Large intestine (tissue), 3 donors: ENCODE data around the gene DARS1. TPM values are rescaled to one million over a fixed set of nuclear protein-coding genes. Genes with fewer than 3 reads are reported as not detected.

Experiments
- DNase-seq, 2 donors: peaks; one replicate each; pipeline versions ENCODE4 v3.0.0 to v3.0.0-alpha.2; 2013
- H3K27ac ChIP-seq: one replicate; pipeline ENCODE4 v1.5.1; 2013; ENCODE audit warnings: low read length
- H3K27me3 ChIP-seq: 2 replicates; pipeline ENCODE4 v1.6.1; 2013; ENCODE audit warnings: low read length; ENCODE audit not compliant: control insufficient read depth, insufficient read depth
- H3K36me3 ChIP-seq: 2 replicates; pipeline ENCODE4 v1.6.1; 2013; ENCODE audit warnings: low read length; ENCODE audit not compliant: control insufficient read depth, insufficient read depth
- H3K4me1 ChIP-seq: one replicate; pipeline ENCODE4 v1.6.1; 2013; ENCODE audit warnings: low read length; ENCODE audit not compliant: control insufficient read depth, insufficient read depth
- H3K4me3 ChIP-seq: one replicate; pipeline ENCODE4 v1.5.1; 2013; ENCODE audit warnings: low read length
- H3K9me3 ChIP-seq: one replicate; pipeline ENCODE4 v1.6.1; 2013; ENCODE audit warnings: mild to moderate bottlenecking, low read depth, low read length, moderate library complexity; ENCODE audit not compliant: control insufficient read depth
- WGBS: methylation state at CpG from one replicate; pipeline ENCODE4 v1.1.5; 2013; ENCODE audit warnings: low lambda C conversion rate; ENCODE audit not compliant: insufficient coverage; 5-methylcytosine and 5-hydroxymethylcytosine counted together
- polyA plus RNA-seq: library from polyadenylated mRNA; unstranded; fragments of 120-200 nt; gene quantifications from one replicate; pipeline ENCODE4 v1.2.1, GENCODE V29; 2013

DARS1 gene
- polyA plus RNA-seq, 1 donor, result 73.7 TPM

GRCh38 chr2:135870571-135870970 is 114.9 kb downstream of the DARS1 start:
- peaks cover 42% of the 10 kb centered on the region for H3K36me3 ChIP-seq
- H3K27me3 ChIP-seq, result no peaks in the 10 kb centered on the region
- no peak for DNase-seq
- no peak overlapping the region for H3K27ac ChIP-seq
- peaks cover 3% of the 10 kb centered on the region for H3K4me1 ChIP-seq
- H3K4me3 ChIP-seq, result no peak overlapping the region
- WGBS, result no CpG with 5 or more reads among the region's 1 CpG
- no peaks in the 10 kb centered on the region for H3K9me3 ChIP-seq

GRCh38 chr2:135863233-135863632 is 122.2 kb downstream of the DARS1 start:
- Histone ChIP-seq H3K4me1 (no peaks in the 10 kb centered on the region), H3K36me3 (peaks cover 66% of the 10 kb centered on the region)

GRCh38 chr2:135862718-135863117 is 122.7 kb downstream of the DARS1 start:
- DNase-seq, result no peak
- Histone ChIP-seq H3K27ac (no peak overlapping the region), H3K27me3 (no peaks in the 10 kb centered on the region), H3K9me3 (no peaks in the 10 kb centered on the region), H3K4me3 (no peak overlapping the region), H3K36me3 (peaks cover 66% of the 10 kb centered on the region), H3K4me1 (no peaks in the 10 kb centered on the region)
- WGBS, result 100% methylated on average over 1 of the region's 4 CpGs

More at GRCh38 chr2:135863233-135863632, 122.2 kb downstream of the DARS1 start:
- no peaks in the 10 kb centered on the region for H3K27me3 ChIP-seq
- no peak for DNase-seq
- no peaks in the 10 kb centered on the region for H3K9me3 ChIP-seq
- WGBS, result no CpG with 5 or more reads among the region's 6 CpGs
- no peak overlapping the region for H3K27ac ChIP-seq
- H3K4me3 ChIP-seq, result no peak overlapping the region

Other genes with a start within 250 kb of the DARS1 start
- 129 TPM for gene UBXN4, start 243.8 kb downstream of the DARS1 start, polyA plus RNA-seq
- 79.1 TPM for gene LCT, start 148.4 kb downstream of the DARS1 start, polyA plus RNA-seq
- 51.9 TPM for gene MCM6, start 109.2 kb downstream of the DARS1 start, polyA plus RNA-seq
- 17.8 TPM for gene CXCR4, start 132.5 kb upstream of the DARS1 start, polyA plus RNA-seq